CD14-positive monocyte (primary cell): Measurements from ENCODE around the gene ZC2HC1C. TPM values are rescaled to one million over a fixed set of nuclear protein-coding genes. Genes with fewer than 3 reads are reported as not detected.

Source experiments
- DNase-seq, 3 donors: peaks; one replicate each; pipeline ENCODE4 v3.0.0-alpha.2; 2011 to 2022
- H2AFZ ChIP-seq: 2 replicates; pipeline ENCODE4 v1.6.0; 2012; ENCODE audit warnings: mild to moderate bottlenecking, low read depth, low read length, inconsistent platforms; ENCODE audit not compliant: insufficient read depth, poor library complexity, severe bottlenecking
- H3K27ac ChIP-seq, 2 donors: 1 replicate in 1 of 2; 2 replicates in 1 of 2; pipeline ENCODE4 v1.5.1; 2012 to 2013; ENCODE audit warnings: low read length in 2 of 2, control low read depth in 1 of 2, inconsistent platforms in 1 of 2, low read depth in 1 of 2, mild to moderate bottlenecking in 1 of 2
- H3K27me3 ChIP-seq, 2 donors: one replicate each; pipeline versions ENCODE4 v1.6.0 to v1.6.1; 2011 to 2013; ENCODE audit warnings: low read length in 2 of 2; ENCODE audit not compliant: control insufficient read depth in 2 of 2, insufficient read depth in 2 of 2
- H3K36me3 ChIP-seq, 2 donors: replicated peaks in 1 of 2; 1 replicate in 1 of 2; 2 replicates in 1 of 2; pipeline versions ENCODE4 v1.5.1 to v1.6.1; 2012 to 2013; ENCODE audit warnings: low read length in 2 of 2, control low read depth in 1 of 2, inconsistent platforms in 1 of 2, mild to moderate bottlenecking in 1 of 2; ENCODE audit not compliant: insufficient read depth in 2 of 2, control insufficient read depth in 1 of 2
- H3K4me1 ChIP-seq, 2 donors: 1 replicate in 1 of 2; 2 replicates in 1 of 2; pipeline versions ENCODE4 v1.5.1 to v1.6.1; 2012 to 2013; ENCODE audit warnings: low read length in 2 of 2, control low read depth in 1 of 2, inconsistent platforms in 1 of 2, mild to moderate bottlenecking in 1 of 2, moderate library complexity in 1 of 2; ENCODE audit not compliant: insufficient read depth in 2 of 2, control insufficient read depth in 1 of 2
- H3K4me2 ChIP-seq: replicated peaks from 2 replicates; pipeline ENCODE3; 2012; ENCODE audit warnings: low read length, moderate library complexity, mild to moderate bottlenecking; ENCODE audit not compliant: poor library complexity, severe bottlenecking; ENCODE audit errors: extremely low read depth
- H3K4me3 ChIP-seq, 3 experiments: fragments of 200-600 bp in 1 of 3; sonication (generic) in 1 of 3; replicated peaks in 1 of 3; 1 replicate in 2 of 3; 2 replicates in 1 of 3; pipeline ENCODE4 v1.5.1; 2011 to 2013; ENCODE audit warnings: low read length in 3 of 3, mild to moderate bottlenecking in 3 of 3, control low read depth in 2 of 3, low read depth in 2 of 3, inconsistent platforms in 1 of 3, moderate library complexity in 1 of 3
- H3K79me2 ChIP-seq: 2 replicates; pipeline ENCODE4 v1.6.0; 2012; ENCODE audit warnings: mild to moderate bottlenecking, control low read depth, inconsistent platforms, low read length, moderate library complexity; ENCODE audit not compliant: insufficient read depth
- H3K9ac ChIP-seq: 2 replicates; pipeline ENCODE4 v1.6.0; 2017; ENCODE audit warnings: low read length, mild to moderate bottlenecking; ENCODE audit not compliant: insufficient read depth, poor library complexity, severe bottlenecking
- H3K9me3 ChIP-seq, 2 donors: replicated peaks in 1 of 2; 1 replicate in 1 of 2; 2 replicates in 1 of 2; pipeline versions ENCODE4 v1.5.1 to v1.6.1; 2012 to 2013; ENCODE audit warnings: low read length in 2 of 2, control low read depth in 1 of 2; ENCODE audit not compliant: control insufficient read depth in 1 of 2, insufficient read depth in 1 of 2
- H4K20me1 ChIP-seq: 2 replicates; pipeline ENCODE4 v1.6.0; 2012; ENCODE audit warnings: mild to moderate bottlenecking, low read length, control low read depth, moderate library complexity; ENCODE audit not compliant: insufficient read depth
- H3K27ac Mint-ChIP-seq, 7 donors: one replicate each; pipeline ENCODE4 v1.8.0; 2020; ENCODE audit warnings: mild to moderate bottlenecking in 7 of 7, mixed read lengths in 7 of 7, moderate library complexity in 6 of 7, inconsistent platforms in 2 of 7
- H3K27me3 Mint-ChIP-seq, 3 donors: one replicate each; pipeline ENCODE4 v1.8.0; 2021 to 2022; ENCODE audit warnings: low read depth in 3 of 3, mild to moderate bottlenecking in 3 of 3, mixed read lengths in 3 of 3, moderate library complexity in 3 of 3, inconsistent platforms in 1 of 3
- H3K36me3 Mint-ChIP-seq, 2 donors: one replicate each; pipeline ENCODE4 v1.8.0; 2020; ENCODE audit warnings: mixed read lengths in 2 of 2, inconsistent platforms in 1 of 2, mild to moderate bottlenecking in 1 of 2
- H3K4me1 Mint-ChIP-seq: one replicate; pipeline ENCODE4 v1.8.0; 2020; ENCODE audit warnings: mild to moderate bottlenecking, mixed read lengths
- H3K4me3 Mint-ChIP-seq, 2 donors: one replicate each; pipeline ENCODE4 v1.8.0; 2020; ENCODE audit warnings: mild to moderate bottlenecking in 2 of 2, mixed read lengths in 2 of 2, moderate library complexity in 1 of 2
- H3K9me3 Mint-ChIP-seq, 7 donors: one replicate each; pipeline ENCODE4 v1.8.0; 2020 to 2022; ENCODE audit warnings: mixed read lengths in 7 of 7, mild to moderate bottlenecking in 6 of 7, moderate library complexity in 6 of 7, inconsistent platforms in 2 of 7
- WGBS: methylation state at CpG from one replicate; pipeline ENCODE4 v1.1.5; 2013; ENCODE audit warnings: missing lambda C conversion rate; ENCODE audit not compliant: insufficient coverage; 5-methylcytosine and 5-hydroxymethylcytosine counted together
- intact Hi-C, 2 donors: fragments of 100-400 bp; cut with micrococcal nuclease; formaldehyde crosslinking; loops; one replicate each; pipeline versions ENCODE4 v1.15.0 to v1.15.1; 2023
- polyA plus RNA-seq, 3 donors: library from polyadenylated mRNA; depleted of rRNA in 1 of 3; unstranded in 2 of 3; stranded (reverse) in 1 of 3; fragments of 300-500 nt in 2 of 3; fragments of >200 nt in 1 of 3; fragmentation: Illumina TruSeq in 2 of 3; gene quantifications; 1 replicate in 2 of 3; 2 replicates in 1 of 3; pipeline ENCODE4 v1.2.3, GENCODE V29; 2012 to 2021
- small RNA-seq: library from RNA; depleted of rRNA; stranded (forward); fragments of <200 nt; gene quantifications from one replicate; pipeline ENCODE3, GENCODE V24; 2012; ENCODE audit warnings: low read depth; ENCODE audit not compliant: insufficient read length
- TF ChIP-seq, protein P1 (sequence below): fragments of 200-600 bp; IDR thresholded peaks from one replicate; pipeline ENCODE4 v1.8.0; 2022; ENCODE audit warnings: antibody characterized with exemption, mild to moderate bottlenecking

Gene ZC2HC1C
- polyA plus RNA-seq, 3 donors = 0.08 TPM; not detected in 2

DNA sequence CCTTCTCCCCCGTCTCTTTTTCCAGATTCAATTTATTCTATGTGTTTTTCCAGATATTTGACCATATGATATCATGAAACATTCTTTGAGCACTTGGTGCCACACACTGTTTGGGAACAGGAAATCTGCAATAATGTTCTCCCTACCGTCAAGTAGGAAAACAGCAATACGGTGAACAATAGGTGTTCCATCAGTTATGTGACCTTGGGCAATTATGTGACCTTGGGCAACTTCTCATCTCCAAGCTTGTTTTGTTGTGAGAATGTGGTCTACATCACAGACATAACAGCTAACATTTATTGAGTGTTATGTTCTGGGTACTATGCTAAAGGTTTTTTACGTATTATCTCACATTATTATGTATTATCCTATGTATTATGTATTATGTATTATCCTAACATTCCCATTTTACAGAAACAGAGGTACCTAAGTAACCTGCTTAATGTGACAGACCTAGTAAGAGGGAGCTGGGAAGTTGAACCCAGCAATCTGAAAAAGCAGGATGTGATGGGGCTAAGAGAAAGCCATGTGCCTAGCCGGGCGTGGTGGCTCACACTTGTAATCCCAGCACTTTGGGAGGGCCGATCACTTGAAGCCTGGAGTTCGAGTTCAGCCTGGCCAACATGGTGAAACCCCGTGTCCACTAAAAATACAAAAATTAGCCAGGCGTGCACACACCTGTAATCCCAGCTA, 58.6 kb downstream of the ZC2HC1C start:
- Histone ChIP-seq H3K4me1 (peaks cover 44 to 54% of the 10 kb centered on the region in 2 donors), H3K79me2 (peaks cover 73% of the 10 kb centered on the region), H3K27me3 (no peaks in the 10 kb centered on the region), H3K9me3 (no peaks in the 10 kb centered on the region), H3K4me2 (peak overlapping the region; percentile 86), H3K36me3 (peaks cover 2% of the 10 kb centered on the region in 2 donors), H3K4me3 (peak overlapping the region in 1 of 3 experiments; percentile 78), H4K20me1 (no peaks in the 10 kb centered on the region), H3K9ac (no peak overlapping the region), H2AFZ (no peak overlapping the region), H3K27ac (peak overlapping the region; percentile 91 to 97)
- no peaks in the 10 kb centered on the region for H3K9me3 Mint-ChIP-seq
- TF ChIP-seq, protein P1, sequence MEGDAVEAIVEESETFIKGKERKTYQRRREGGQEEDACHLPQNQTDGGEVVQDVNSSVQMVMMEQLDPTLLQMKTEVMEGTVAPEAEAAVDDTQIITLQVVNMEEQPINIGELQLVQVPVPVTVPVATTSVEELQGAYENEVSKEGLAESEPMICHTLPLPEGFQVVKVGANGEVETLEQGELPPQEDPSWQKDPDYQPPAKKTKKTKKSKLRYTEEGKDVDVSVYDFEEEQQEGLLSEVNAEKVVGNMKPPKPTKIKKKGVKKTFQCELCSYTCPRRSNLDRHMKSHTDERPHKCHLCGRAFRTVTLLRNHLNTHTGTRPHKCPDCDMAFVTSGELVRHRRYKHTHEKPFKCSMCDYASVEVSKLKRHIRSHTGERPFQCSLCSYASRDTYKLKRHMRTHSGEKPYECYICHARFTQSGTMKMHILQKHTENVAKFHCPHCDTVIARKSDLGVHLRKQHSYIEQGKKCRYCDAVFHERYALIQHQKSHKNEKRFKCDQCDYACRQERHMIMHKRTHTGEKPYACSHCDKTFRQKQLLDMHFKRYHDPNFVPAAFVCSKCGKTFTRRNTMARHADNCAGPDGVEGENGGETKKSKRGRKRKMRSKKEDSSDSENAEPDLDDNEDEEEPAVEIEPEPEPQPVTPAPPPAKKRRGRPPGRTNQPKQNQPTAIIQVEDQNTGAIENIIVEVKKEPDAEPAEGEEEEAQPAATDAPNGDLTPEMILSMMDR = no peak
- peak overlapping the region; percentile 97 to 99 (median 98) for H3K27ac Mint-ChIP-seq
- H3K4me1 Mint-ChIP-seq = peaks cover 51% of the 10 kb centered on the region
- H3K4me3 Mint-ChIP-seq = peak overlapping the region; percentile 82 to 95
- 73% methylated on average over 5 of the region's 10 CpGs for WGBS
- peaks cover 12 to 34% of the 10 kb centered on the region in 2 donors for H3K36me3 Mint-ChIP-seq
- DNase-seq = peak in 1 of 3 donors; percentile 30
- no peaks in the 10 kb centered on the region for H3K27me3 Mint-ChIP-seq
- intact Hi-C loops = loop anchor here in 1 of 2 donors (10.0 kb wide), 1 partner anchor 297 kb away; the partner anchor contains the start of gene JDP2

DNA sequence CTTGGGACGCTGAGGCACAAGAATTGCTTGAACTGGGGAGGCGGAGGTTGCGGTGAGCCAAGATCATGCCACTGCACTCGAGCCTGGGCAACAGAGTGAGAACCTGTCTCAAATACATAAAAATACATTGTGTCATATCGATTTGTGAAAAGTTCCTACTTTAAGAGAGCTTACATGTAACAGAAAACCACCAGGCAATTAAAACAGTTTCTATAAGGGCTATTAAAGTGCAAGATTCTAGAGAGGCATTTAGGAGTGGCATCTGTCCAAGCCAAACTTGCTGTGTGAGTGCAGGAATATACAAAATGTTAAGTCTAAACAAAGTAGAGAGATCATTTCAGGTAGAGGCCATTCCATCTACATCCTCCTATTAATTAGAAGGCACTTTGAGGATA, 59.2 kb downstream of the ZC2HC1C start:
- peaks cover 74% of the 10 kb centered on the region for H3K79me2 ChIP-seq
- H3K4me3 Mint-ChIP-seq = no peak overlapping the region

More for the DNA sequence above, 59.2 kb downstream of the ZC2HC1C start:
- Mint-ChIP-seq H3K9me3 (no peaks in the 10 kb centered on the region), H3K27me3 (no peaks in the 10 kb centered on the region), H3K27ac (peak overlapping the region in 1 of 7 donors; percentile 10), H3K4me1 (peaks cover 48% of the 10 kb centered on the region), H3K36me3 (peaks cover 16 to 39% of the 10 kb centered on the region in 2 donors)
- H2AFZ ChIP-seq = no peak overlapping the region
- H3K4me2 ChIP-seq = no peak overlapping the region
- TF ChIP-seq, protein P1 = no peak
- no peaks in the 10 kb centered on the region for H3K9me3 ChIP-seq
- H3K4me1 ChIP-seq = peaks cover 40 to 51% of the 10 kb centered on the region in 2 donors
- intact Hi-C loops = loop anchor here in 1 of 2 donors (10.0 kb wide), 1 partner anchor 296 kb away; the partner anchor contains the start of gene JDP2
- no peaks in the 10 kb centered on the region for H4K20me1 ChIP-seq
- 100% methylated on average over 4 of the region's 5 CpGs for WGBS
- no peak overlapping the region for H3K4me3 ChIP-seq
- H3K27ac ChIP-seq = no peak overlapping the region
- H3K27me3 ChIP-seq = no peaks in the 10 kb centered on the region
- DNase-seq = no peak
- no peak overlapping the region for H3K9ac ChIP-seq
- peaks cover 2 to 8% of the 10 kb centered on the region in 2 donors for H3K36me3 ChIP-seq

Small RNA genes within 50 kb of the gene (small RNA-seq; reads per million reads assigned to genes)
- gene HIF1AP1 = not detected
- not detected for gene RNU6-689P

Other genes starting within 250 kb of the ZC2HC1C start
- under 1 TPM in 1 of 3 donors, not detected in 2; 0.03 TPM for gene PROX2, start 193.5 kb upstream of the ZC2HC1C start, polyA plus RNA-seq
- gene DLST, start 187.7 kb upstream of the ZC2HC1C start, polyA plus RNA-seq = 10 to 100 TPM in 1 of 3 donors, 1 to 10 TPM in 2; 6.7 to 76.5 (median 7.3) TPM
- gene RPS6KL1, start 146.4 kb upstream of the ZC2HC1C start, polyA plus RNA-seq = under 1 TPM in 1 of 3 donors, not detected in 2; 0.13 TPM
- gene PGF, start 114.0 kb upstream of the ZC2HC1C start, polyA plus RNA-seq = under 1 TPM in 1 of 3 donors, not detected in 2; 0.03 TPM
- 10 to 100 TPM; 20.8 to 26.3 (median 23.9) TPM for gene EIF2B2, start 66.7 kb upstream of the ZC2HC1C start, polyA plus RNA-seq
- gene MLH3, start 18.2 kb upstream of the ZC2HC1C start, polyA plus RNA-seq = 1 to 10 TPM; 3.4 to 6.3 (median 5.1) TPM
- 10 to 100 TPM in 1 of 3 donors, 1 to 10 TPM in 2; 2.8 to 11.8 (median 4.3) TPM for gene ACYP1, start 5.6 kb upstream of the ZC2HC1C start, polyA plus RNA-seq
- gene NEK9, start 57.4 kb downstream of the ZC2HC1C start, polyA plus RNA-seq = 10 to 100 TPM in 2 of 3 donors, 1 to 10 TPM in 1; 8.9 to 27.8 (median 10.1) TPM
- 100 to 1,000 TPM in 2 of 3 donors, 10 to 100 TPM in 1; 98.5 to 243 (median 233) TPM for gene TMED10, start 107.0 kb downstream of the ZC2HC1C start, polyA plus RNA-seq
- 1,000 to 10,000 TPM; 4,403 to 5,159 (median 4,841) TPM for gene FOS, start 209.2 kb downstream of the ZC2HC1C start, polyA plus RNA-seq